Measurements from ENCODE around the gene CNOT10.

GRCh38 chr3:32818229-32818969 is 133.4 kb downstream of the CNOT10 start:
- TF ChIP-seq CTCF (IDR thresholded peaks at IDR 0.05) (no peak), ZFX (IDR thresholded peaks at IDR 0.05; ENCODE audit: borderline replicate concordance) (no peak)

All from 22Rv1 (cell line).